CD14-positive monocyte (primary cell): ENCODE measurements around the gene CD46. TPM values are rescaled to one million over a fixed set of nuclear protein-coding genes. Genes with fewer than 3 reads are reported as not detected.
A peak's percentile ranks its signal among the peaks of the same experiment; 100 is the strongest.

Experiments
- DNase-seq, 3 donors: peaks; one replicate each; pipeline ENCODE4 v3.0.0-alpha.2; 2011 to 2022
- H2AFZ ChIP-seq: 2 replicates; pipeline ENCODE4 v1.6.0; 2012; ENCODE audit warnings: mild to moderate bottlenecking, low read depth, low read length, inconsistent platforms; ENCODE audit not compliant: insufficient read depth, poor library complexity, severe bottlenecking
- H3K27ac ChIP-seq, 2 donors: 1 replicate in 1 of 2; 2 replicates in 1 of 2; pipeline ENCODE4 v1.5.1; 2012 to 2013; ENCODE audit warnings: low read length in 2 of 2, control low read depth in 1 of 2, inconsistent platforms in 1 of 2, low read depth in 1 of 2, mild to moderate bottlenecking in 1 of 2
- H3K27me3 ChIP-seq, 2 donors: one replicate each; pipeline versions ENCODE4 v1.6.0 to v1.6.1; 2011 to 2013; ENCODE audit warnings: low read length in 2 of 2; ENCODE audit not compliant: control insufficient read depth in 2 of 2, insufficient read depth in 2 of 2
- H3K36me3 ChIP-seq, 2 donors: replicated peaks in 1 of 2; 1 replicate in 1 of 2; 2 replicates in 1 of 2; pipeline versions ENCODE4 v1.5.1 to v1.6.1; 2012 to 2013; ENCODE audit warnings: low read length in 2 of 2, control low read depth in 1 of 2, inconsistent platforms in 1 of 2, mild to moderate bottlenecking in 1 of 2; ENCODE audit not compliant: insufficient read depth in 2 of 2, control insufficient read depth in 1 of 2
- H3K4me1 ChIP-seq, 2 donors: 1 replicate in 1 of 2; 2 replicates in 1 of 2; pipeline versions ENCODE4 v1.5.1 to v1.6.1; 2012 to 2013; ENCODE audit warnings: low read length in 2 of 2, control low read depth in 1 of 2, inconsistent platforms in 1 of 2, mild to moderate bottlenecking in 1 of 2, moderate library complexity in 1 of 2; ENCODE audit not compliant: insufficient read depth in 2 of 2, control insufficient read depth in 1 of 2
- H3K4me2 ChIP-seq: replicated peaks from 2 replicates; pipeline ENCODE3; 2012; ENCODE audit warnings: low read length, moderate library complexity, mild to moderate bottlenecking; ENCODE audit not compliant: poor library complexity, severe bottlenecking; ENCODE audit errors: extremely low read depth
- H3K4me3 ChIP-seq, 3 experiments: fragments of 200-600 bp in 1 of 3; sonication (generic) in 1 of 3; replicated peaks in 1 of 3; 1 replicate in 2 of 3; 2 replicates in 1 of 3; pipeline ENCODE4 v1.5.1; 2011 to 2013; ENCODE audit warnings: low read length in 3 of 3, mild to moderate bottlenecking in 3 of 3, control low read depth in 2 of 3, low read depth in 2 of 3, inconsistent platforms in 1 of 3, moderate library complexity in 1 of 3
- H3K79me2 ChIP-seq: 2 replicates; pipeline ENCODE4 v1.6.0; 2012; ENCODE audit warnings: mild to moderate bottlenecking, control low read depth, inconsistent platforms, low read length, moderate library complexity; ENCODE audit not compliant: insufficient read depth
- H3K9ac ChIP-seq: 2 replicates; pipeline ENCODE4 v1.6.0; 2017; ENCODE audit warnings: low read length, mild to moderate bottlenecking; ENCODE audit not compliant: insufficient read depth, poor library complexity, severe bottlenecking
- H3K9me3 ChIP-seq, 2 donors: replicated peaks in 1 of 2; 1 replicate in 1 of 2; 2 replicates in 1 of 2; pipeline versions ENCODE4 v1.5.1 to v1.6.1; 2012 to 2013; ENCODE audit warnings: low read length in 2 of 2, control low read depth in 1 of 2; ENCODE audit not compliant: control insufficient read depth in 1 of 2, insufficient read depth in 1 of 2
- H4K20me1 ChIP-seq: 2 replicates; pipeline ENCODE4 v1.6.0; 2012; ENCODE audit warnings: mild to moderate bottlenecking, low read length, control low read depth, moderate library complexity; ENCODE audit not compliant: insufficient read depth
- H3K27ac Mint-ChIP-seq, 7 donors: one replicate each; pipeline ENCODE4 v1.8.0; 2020; ENCODE audit warnings: mild to moderate bottlenecking in 7 of 7, mixed read lengths in 7 of 7, moderate library complexity in 6 of 7, inconsistent platforms in 2 of 7
- H3K27me3 Mint-ChIP-seq, 3 donors: one replicate each; pipeline ENCODE4 v1.8.0; 2021 to 2022; ENCODE audit warnings: low read depth in 3 of 3, mild to moderate bottlenecking in 3 of 3, mixed read lengths in 3 of 3, moderate library complexity in 3 of 3, inconsistent platforms in 1 of 3
- H3K36me3 Mint-ChIP-seq, 2 donors: one replicate each; pipeline ENCODE4 v1.8.0; 2020; ENCODE audit warnings: mixed read lengths in 2 of 2, inconsistent platforms in 1 of 2, mild to moderate bottlenecking in 1 of 2
- H3K4me1 Mint-ChIP-seq: one replicate; pipeline ENCODE4 v1.8.0; 2020; ENCODE audit warnings: mild to moderate bottlenecking, mixed read lengths
- H3K4me3 Mint-ChIP-seq, 2 donors: one replicate each; pipeline ENCODE4 v1.8.0; 2020; ENCODE audit warnings: mild to moderate bottlenecking in 2 of 2, mixed read lengths in 2 of 2, moderate library complexity in 1 of 2
- H3K9me3 Mint-ChIP-seq, 7 donors: one replicate each; pipeline ENCODE4 v1.8.0; 2020 to 2022; ENCODE audit warnings: mixed read lengths in 7 of 7, mild to moderate bottlenecking in 6 of 7, moderate library complexity in 6 of 7, inconsistent platforms in 2 of 7
- WGBS: methylation state at CpG from one replicate; pipeline ENCODE4 v1.1.5; 2013; ENCODE audit warnings: missing lambda C conversion rate; ENCODE audit not compliant: insufficient coverage; 5-methylcytosine and 5-hydroxymethylcytosine counted together
- intact Hi-C, 2 donors: fragments of 100-400 bp; cut with micrococcal nuclease; formaldehyde crosslinking; loops; one replicate each; pipeline versions ENCODE4 v1.15.0 to v1.15.1; 2023
- polyA plus RNA-seq, 3 donors: library from polyadenylated mRNA; depleted of rRNA in 1 of 3; unstranded in 2 of 3; stranded (reverse) in 1 of 3; fragments of 300-500 nt in 2 of 3; fragments of >200 nt in 1 of 3; fragmentation: Illumina TruSeq in 2 of 3; gene quantifications; 1 replicate in 2 of 3; 2 replicates in 1 of 3; pipeline ENCODE4 v1.2.3, GENCODE V29; 2012 to 2021
- TF ChIP-seq, protein P1 (sequence below): fragments of 200-600 bp; IDR thresholded peaks from one replicate; pipeline ENCODE4 v1.8.0; 2022; ENCODE audit warnings: antibody characterized with exemption, mild to moderate bottlenecking

The CD46 gene
- polyA plus RNA-seq, 3 donors, result 139 to 259 (median 210) TPM

- H3K4me1 Mint-ChIP-seq, result peaks cover 18% of the 10 kb centered on the region
- peaks cover 0 to 6% (median 0%) of the 10 kb centered on the region in 3 donors for H3K27me3 Mint-ChIP-seq
- no peaks in the 10 kb centered on the region for H3K79me2 ChIP-seq
- no peaks in the 10 kb centered on the region for H3K9me3 ChIP-seq
- TF ChIP-seq, protein P1, sequence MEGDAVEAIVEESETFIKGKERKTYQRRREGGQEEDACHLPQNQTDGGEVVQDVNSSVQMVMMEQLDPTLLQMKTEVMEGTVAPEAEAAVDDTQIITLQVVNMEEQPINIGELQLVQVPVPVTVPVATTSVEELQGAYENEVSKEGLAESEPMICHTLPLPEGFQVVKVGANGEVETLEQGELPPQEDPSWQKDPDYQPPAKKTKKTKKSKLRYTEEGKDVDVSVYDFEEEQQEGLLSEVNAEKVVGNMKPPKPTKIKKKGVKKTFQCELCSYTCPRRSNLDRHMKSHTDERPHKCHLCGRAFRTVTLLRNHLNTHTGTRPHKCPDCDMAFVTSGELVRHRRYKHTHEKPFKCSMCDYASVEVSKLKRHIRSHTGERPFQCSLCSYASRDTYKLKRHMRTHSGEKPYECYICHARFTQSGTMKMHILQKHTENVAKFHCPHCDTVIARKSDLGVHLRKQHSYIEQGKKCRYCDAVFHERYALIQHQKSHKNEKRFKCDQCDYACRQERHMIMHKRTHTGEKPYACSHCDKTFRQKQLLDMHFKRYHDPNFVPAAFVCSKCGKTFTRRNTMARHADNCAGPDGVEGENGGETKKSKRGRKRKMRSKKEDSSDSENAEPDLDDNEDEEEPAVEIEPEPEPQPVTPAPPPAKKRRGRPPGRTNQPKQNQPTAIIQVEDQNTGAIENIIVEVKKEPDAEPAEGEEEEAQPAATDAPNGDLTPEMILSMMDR, result peak; percentile 85
- no peak overlapping the region for H3K4me3 ChIP-seq
- no peak overlapping the region for H3K27ac ChIP-seq
- H2AFZ ChIP-seq, result no peak overlapping the region
- peak overlapping the region in 2 of 7 donors; percentile 19 to 63 for H3K27ac Mint-ChIP-seq
- peaks cover 26 to 65% of the 10 kb centered on the region in 2 donors for H3K36me3 ChIP-seq
- no peak overlapping the region for H3K4me3 Mint-ChIP-seq
- no CpG with 5 or more reads among the region's 7 CpGs for WGBS
- peaks cover 10 to 16% of the 10 kb centered on the region in 2 donors for H3K4me1 ChIP-seq
- peaks cover 11% of the 10 kb centered on the region for H4K20me1 ChIP-seq
- intact Hi-C loops, result loop anchor here in 1 of 2 donors (10.0 kb wide), 1 partner anchor 167 kb away; no protein-coding TSS in a partner anchor
- H3K27me3 ChIP-seq, result no peaks in the 10 kb centered on the region
- H3K4me2 ChIP-seq, result no peak overlapping the region
- H3K9me3 Mint-ChIP-seq, result no peaks in the 10 kb centered on the region
- H3K36me3 Mint-ChIP-seq, result peaks cover 54 to 55% of the 10 kb centered on the region in 2 donors
- H3K9ac ChIP-seq, result no peak overlapping the region
- DNase-seq, result peak; percentile 70 to 87 (median 87)
Measured at GRCh38 chr1:207797229-207797973, 45.5 kb downstream of the CD46 start.

- no peak for DNase-seq
- Mint-ChIP-seq H3K4me1 (peaks cover 18% of the 10 kb centered on the region), H3K9me3 (no peaks in the 10 kb centered on the region), H3K4me3 (no peak overlapping the region), H3K27me3 (peaks cover 0 to 6% (median 0%) of the 10 kb centered on the region in 3 donors), H3K36me3 (peaks cover 57 to 59% of the 10 kb centered on the region in 2 donors), H3K27ac (peak overlapping the region in 3 of 7 donors; percentile 9 to 52 (median 21))
- TF ChIP-seq, protein P1, result no peak
- H4K20me1 ChIP-seq, result peaks cover 15% of the 10 kb centered on the region
- no peaks in the 10 kb centered on the region for H3K9me3 ChIP-seq
- no peak overlapping the region for H3K27ac ChIP-seq
- peaks cover 10 to 16% of the 10 kb centered on the region in 2 donors for H3K4me1 ChIP-seq
- intact Hi-C loops, result loop anchor here in 1 of 2 donors (10.0 kb wide), 1 partner anchor 166 kb away; no protein-coding TSS in a partner anchor
- no peak overlapping the region for H3K9ac ChIP-seq
- 4% methylated on average over 5 of the region's 6 CpGs for WGBS
- H3K36me3 ChIP-seq, result peaks cover 31 to 65% of the 10 kb centered on the region in 2 donors
- no peaks in the 10 kb centered on the region for H3K27me3 ChIP-seq
- no peak overlapping the region for H3K4me2 ChIP-seq
- H3K4me3 ChIP-seq, result no peak overlapping the region
- no peak overlapping the region for H2AFZ ChIP-seq
- no peaks in the 10 kb centered on the region for H3K79me2 ChIP-seq
Measured at GRCh38 chr1:207798847-207799246, 47.0 kb downstream of the CD46 start.
